GM21526 (cell line): Measurements from ENCODE around the gene EPHA5.

Experiments used
- ATAC-seq: cut with Tn5 transposase; IDR thresholded peaks from one replicate; pipeline ENCODE4 v1.9.1; 2021; ENCODE audit warnings: moderate library complexity; ENCODE audit not compliant: unreplicated experiment, low FRiP score

EPHA5 gene

GRCh38 chr4:65635051-65635821 is 35.1 kb downstream of the EPHA5 start:
- no peak for ATAC-seq

DNA sequence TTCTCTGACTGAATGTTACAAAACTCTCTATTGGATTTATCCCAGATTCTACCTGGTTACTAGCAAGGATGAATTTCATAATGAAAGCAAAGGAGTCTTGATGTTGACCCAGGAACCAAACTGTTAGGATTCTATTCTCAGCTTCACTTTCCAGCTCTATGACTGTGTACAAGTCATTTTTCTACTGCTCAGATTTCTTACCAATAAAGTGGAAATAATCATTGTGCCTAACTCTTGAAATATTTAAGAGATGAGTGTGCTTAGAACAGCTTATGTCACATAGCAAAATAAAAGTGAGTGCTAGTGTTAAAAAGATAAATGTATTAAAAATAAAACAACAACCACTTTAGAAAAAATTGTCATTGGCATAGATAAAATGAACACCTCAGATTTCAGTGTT is 45.6 kb downstream of the EPHA5 start:
- no peak for ATAC-seq

- no peak for ATAC-seq
These were observed 46.8 kb downstream of the EPHA5 start for GRCh38 chr4:65623506-65623905.

DNA sequence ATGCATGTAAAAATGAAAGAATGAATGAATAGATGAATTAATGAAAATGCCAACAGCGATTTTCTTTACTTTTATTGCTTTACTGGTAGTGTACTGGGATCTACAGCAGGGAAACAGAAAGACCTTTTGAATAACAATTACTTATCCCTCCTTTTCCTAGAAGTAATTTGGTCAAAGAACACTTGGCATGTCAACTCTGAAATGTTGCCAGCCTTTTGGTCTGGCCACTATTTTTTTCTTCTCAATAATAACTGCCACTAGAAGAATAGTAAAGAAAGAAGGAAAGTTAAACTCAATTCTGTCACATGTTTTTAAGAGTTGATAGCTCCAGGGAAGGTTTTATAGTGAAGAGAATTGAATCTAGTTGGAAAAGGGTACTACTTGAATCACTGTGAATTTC is 52.9 kb downstream of the EPHA5 start:
- no peak for ATAC-seq

- ATAC-seq = no peak
These were observed 65.8 kb downstream of the EPHA5 start for GRCh38 chr4:65604515-65604914.

- ATAC-seq = no peak
These were observed 69.6 kb downstream of the EPHA5 start for GRCh38 chr4:65600656-65601055.

DNA sequence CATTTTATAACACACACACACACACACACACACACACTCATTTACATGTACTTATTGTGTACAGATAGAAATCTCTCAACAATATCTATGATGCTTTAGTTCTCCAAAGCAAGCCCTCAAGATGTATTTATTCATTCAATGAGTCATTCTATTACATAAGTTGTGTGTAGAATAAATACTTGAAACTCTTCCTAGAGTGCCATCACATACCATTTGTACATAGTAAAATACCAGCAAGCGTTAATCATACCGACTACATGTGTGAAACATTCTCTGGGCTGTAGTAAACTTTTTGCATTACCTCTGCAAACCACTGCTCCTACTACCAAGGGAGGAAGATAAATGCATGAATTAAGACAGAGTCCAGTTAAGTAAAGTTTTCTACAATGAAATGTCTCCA is 70.9 kb downstream of the EPHA5 start:
- no peak for ATAC-seq

- no peak for ATAC-seq
These were observed 72.6 kb downstream of the EPHA5 start for GRCh38 chr4:65597697-65598096.

DNA sequence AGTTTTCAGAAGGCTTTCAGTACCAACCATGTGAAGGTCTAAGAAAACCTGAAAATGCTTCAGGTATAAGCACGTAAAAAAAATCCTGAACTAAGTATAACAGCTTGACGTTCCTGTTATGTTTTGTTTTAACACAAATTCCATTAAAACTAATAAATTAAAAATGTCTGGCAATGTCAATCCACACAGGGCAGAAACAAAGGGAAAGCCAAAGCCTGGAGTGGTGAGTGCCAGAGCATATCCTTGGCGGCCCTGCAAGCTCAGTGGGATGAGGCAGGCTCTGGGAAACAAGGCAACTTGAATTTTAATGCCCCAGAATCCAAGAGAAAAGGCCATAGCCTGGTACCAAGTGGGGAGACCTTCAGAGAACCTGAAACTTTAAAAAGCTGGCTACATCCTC is 78.2 kb downstream of the EPHA5 start:
- no peak for ATAC-seq

DNA sequence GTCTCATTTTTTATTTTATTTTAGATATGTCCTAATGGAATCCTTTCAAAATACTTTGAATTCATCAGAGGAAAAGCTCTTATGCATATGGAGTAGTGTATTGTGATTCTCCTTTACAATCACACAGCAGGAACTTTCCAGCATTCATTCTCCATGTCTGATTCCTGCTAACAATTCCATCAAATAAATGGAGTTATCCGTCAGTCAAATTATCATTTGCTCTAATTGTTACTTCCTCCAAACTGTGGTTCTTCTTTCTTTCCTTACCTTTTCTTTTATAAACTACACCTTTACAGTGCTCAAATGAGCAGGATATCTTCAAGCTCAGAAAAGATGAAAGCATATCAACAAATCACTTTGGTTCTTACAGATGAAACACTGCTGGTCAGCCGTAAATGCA is 80.4 kb downstream of the EPHA5 start:
- no peak for ATAC-seq

DNA sequence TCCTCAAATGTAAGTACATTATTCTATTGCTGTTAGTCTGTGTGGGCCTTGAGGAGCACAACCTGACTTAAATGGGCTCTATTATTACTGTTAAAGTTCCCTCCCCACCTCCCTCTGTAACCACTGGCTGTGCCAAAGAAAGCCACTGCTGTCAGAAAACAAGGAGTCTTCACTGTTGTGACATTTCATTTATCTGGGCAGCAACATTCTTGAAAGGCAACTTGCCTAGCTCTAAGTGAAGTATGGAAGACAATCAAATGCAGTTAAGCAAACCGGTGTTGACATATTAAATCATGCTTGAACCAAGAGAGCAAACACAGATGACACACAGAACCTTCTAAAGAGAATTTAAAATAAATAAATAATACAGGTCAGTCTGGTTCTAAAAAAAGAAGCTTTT is 81.0 kb downstream of the EPHA5 start:
- ATAC-seq = no peak

GRCh38 chr4:65580551-65580950 is 89.7 kb downstream of the EPHA5 start:
- ATAC-seq = no peak

DNA sequence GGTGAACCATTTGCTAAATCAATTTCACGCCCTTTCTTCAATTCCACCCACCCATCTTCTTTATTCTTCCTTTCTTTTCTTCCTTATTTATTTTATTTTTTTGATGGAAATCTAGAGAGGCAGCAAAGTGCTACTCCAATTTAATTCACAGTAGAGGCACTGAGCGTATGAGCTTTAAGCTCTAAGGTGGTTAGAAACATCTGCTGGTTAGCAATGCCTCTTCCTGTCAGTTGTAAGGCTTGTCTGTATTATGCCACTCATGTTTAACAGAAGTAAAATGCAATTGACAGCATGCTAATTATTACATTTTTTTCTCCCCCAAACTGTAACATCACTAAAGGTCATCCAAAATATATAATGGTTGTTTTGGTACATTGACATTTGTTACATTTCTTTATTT is 103.8 kb downstream of the EPHA5 start:
- ATAC-seq = no peak

- ATAC-seq = no peak
These were observed 109.1 kb downstream of the EPHA5 start for GRCh38 chr4:65561164-65561563.

- no peak for ATAC-seq
These were observed 111.0 kb downstream of the EPHA5 start for GRCh38 chr4:65559270-65559669.

GRCh38 chr4:65552057-65552456 is 118.2 kb downstream of the EPHA5 start:
- no peak for ATAC-seq

- ATAC-seq = no peak
These were observed 119.8 kb downstream of the EPHA5 start for GRCh38 chr4:65550500-65550899.

DNA sequence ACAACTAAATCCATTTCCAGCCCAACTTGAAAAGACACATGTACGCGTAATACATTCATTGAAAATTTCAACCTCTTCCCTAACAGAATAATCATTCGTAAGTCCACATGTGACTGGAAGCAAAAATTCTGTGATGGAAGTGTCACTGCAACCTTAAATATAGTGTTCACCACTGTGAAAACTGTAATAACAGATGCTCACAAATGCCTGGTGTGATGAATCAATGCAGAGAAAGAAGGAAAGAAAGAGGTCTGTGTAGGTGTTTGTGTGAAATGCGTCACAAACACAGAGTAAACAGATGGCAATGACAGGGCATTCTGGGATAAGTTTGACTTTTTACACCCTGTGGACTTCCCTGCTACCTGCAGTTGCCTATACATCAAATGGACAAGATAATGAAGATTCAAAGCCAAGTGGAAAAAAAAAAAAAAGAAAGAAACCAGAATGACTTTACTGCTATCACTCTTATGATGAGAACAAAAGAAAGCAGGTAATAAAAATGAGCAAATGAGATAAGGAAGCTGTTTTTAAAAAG is 123.3 kb downstream of the EPHA5 start:
- no peak for ATAC-seq

DNA sequence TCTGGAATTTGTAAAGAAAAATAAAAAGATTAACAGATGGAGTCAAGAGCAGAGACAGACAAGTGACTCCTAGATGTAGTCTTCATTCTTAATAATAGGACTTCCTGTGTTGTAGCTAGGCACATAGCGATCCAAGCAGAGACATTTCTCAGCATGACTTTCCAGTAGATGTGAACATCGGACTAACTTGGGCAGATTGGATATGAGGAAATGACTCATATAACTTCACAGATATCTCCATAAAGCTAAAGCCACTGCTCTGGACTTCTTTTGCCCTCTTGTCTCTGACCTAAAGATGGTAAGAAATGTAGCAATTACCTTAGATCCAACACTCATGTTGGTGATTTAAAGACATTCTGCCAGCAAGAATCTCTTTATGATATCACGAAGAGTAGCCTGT is 131.7 kb downstream of the EPHA5 start:
- no peak for ATAC-seq

GRCh38 chr4:65535113-65535512 is 135.2 kb downstream of the EPHA5 start:
- no peak for ATAC-seq

- ATAC-seq = no peak
These were observed 148.6 kb downstream of the EPHA5 start for GRCh38 chr4:65521666-65522065.

- no peak for ATAC-seq
These were observed 154.6 kb downstream of the EPHA5 start for GRCh38 chr4:65515646-65516045.

GRCh38 chr4:65510976-65511375 is 159.3 kb downstream of the EPHA5 start:
- ATAC-seq = no peak
